ENCODE data around the gene CEP72. TPM values are rescaled to one million over a fixed set of nuclear protein-coding genes. Genes with fewer than 3 reads are reported as not detected.
"Not testable (repeated sequence)": the region's sequence is repeated elsewhere in the genome, so short reads cannot be mapped to it uniquely, and the experiment has no call there.

The CEP72 gene
- polyA plus RNA-seq, 4 donors, result 4.4 to 10.8 (median 9.0) TPM

DNA sequence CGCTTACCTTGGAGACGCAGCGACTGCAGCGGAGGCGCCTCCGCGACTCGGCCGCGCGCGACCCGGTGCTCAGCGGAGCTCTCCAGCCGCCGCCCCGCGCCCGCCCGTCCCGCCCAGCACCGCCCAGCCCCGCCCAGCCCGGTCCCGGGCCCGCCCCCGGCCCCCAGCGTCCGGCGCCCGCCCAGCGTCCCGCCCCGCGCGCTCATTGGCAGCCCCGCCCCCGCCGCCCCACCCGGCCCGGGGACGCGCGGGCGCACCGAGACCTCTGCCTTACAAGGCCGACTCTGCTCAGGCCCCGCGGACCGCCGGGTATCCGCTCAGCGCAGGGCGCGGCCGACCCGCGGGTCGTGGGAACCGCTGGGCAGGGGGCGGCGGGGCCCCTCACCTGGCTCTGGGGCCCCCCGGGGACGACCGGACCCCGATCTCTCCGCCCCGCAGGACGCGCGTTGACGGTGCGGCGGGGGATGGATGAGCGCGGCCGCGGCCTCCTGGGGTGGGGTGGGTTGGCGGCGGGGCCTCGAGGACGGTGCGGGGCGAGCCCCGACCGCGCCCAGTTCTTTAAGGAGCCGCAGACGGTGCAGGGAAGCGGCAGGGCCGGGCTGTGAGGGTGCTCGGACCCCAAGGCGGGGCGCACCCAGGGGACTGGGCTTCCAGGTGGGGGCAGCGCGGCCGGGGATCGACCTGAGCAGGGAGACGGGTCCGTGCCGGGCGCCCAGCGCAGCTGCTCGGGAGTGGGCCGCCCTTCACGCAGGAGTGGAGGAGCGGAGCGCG lies 81.3 kb downstream of the CEP72 start, which contains the start of gene TPPP:
Gene TPPP, minus strand, starts transcription at position 82 of the 771 bp plus-strand sequence. CDS start 15,292 bp downstream, outside the sequence.
- peak in 2 of 4 donors; percentile 46 to 71 for DNase-seq (ENCODE audit: low read depth in 4 of 4, low spot score in 3 of 4)

DNA sequence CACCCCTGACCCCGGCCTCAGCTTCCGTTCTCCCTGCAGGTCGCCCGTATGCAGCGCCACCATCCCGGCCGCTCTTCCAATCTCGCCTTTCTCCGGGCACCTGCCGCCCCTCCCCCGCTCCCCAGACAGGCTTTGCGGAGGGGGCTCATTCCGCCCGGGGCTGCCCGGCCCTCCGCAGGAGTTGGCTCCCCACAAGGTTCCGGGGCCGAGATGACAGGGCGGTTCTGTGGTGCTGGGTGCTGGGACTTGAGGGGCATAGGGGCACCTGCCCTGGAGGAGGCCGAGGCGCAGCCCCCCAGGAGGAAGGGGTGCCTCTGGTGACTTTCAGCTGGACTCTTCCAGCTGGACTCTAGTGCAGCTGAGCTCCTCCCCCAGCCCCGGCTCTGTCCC lies 81.9 kb downstream of the CEP72 start:
- not testable (repeated sequence) for DNase-seq (ENCODE audit: low read depth in 4 of 4, low spot score in 3 of 4)

DNA sequence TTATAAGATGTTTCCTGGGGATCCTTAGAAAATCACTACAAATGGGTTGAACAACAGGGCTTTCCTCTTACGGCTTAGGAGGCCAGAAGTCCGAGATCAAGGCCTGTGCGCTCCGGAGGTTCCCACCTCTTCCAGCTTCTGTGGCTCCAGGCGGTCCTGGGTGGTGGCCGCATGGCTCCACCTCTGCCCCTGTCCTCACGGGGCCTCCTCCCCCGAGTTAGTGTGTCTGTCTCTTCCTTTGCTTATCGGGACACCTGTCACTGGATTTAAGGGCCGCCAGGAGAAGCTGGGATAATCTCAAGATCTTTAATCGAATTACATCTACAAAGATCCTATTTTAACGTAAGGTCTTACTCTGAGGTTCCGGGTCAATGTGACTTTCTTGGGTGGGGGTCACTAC lies 83.3 kb downstream of the CEP72 start:
- DNase-seq (ENCODE audit: low read depth in 4 of 4, low spot score in 3 of 4), result not testable (repeated sequence)

- not testable (repeated sequence) for DNase-seq (ENCODE audit: low read depth in 4 of 4, low spot score in 3 of 4)
Observed at GRCh38 chr5:696191-696590, 84.1 kb downstream of the CEP72 start.

- DNase-seq (ENCODE audit: low read depth in 4 of 4, low spot score in 3 of 4), result not testable (repeated sequence)
Observed at GRCh38 chr5:696753-697702, 84.9 kb downstream of the CEP72 start.

Other genes with a start within 250 kb of the CEP72 start
- 10 to 100 TPM; 41.9 to 76.2 (median 52.6) TPM for gene EXOC3, start 169.2 kb upstream of the CEP72 start, polyA plus RNA-seq (ENCODE audit: insufficient read length in 4 of 4)
- gene SLC9A3, start 87.9 kb upstream of the CEP72 start, polyA plus RNA-seq (ENCODE audit: insufficient read length in 4 of 4), result 10 to 100 TPM in 3 of 4 donors, 1 to 10 TPM in 1; 2.6 to 49.7 (median 43.6) TPM
- gene TPPP, start 81.0 kb downstream of the CEP72 start, polyA plus RNA-seq (ENCODE audit: insufficient read length in 4 of 4), result 1 to 10 TPM in 3 of 4 donors, under 1 TPM in 1; 0.93 to 4.0 (median 3.6) TPM
- 1 to 10 TPM; 1.7 to 7.7 (median 4.0) TPM for gene ZDHHC11B, start 172.4 kb downstream of the CEP72 start, polyA plus RNA-seq (ENCODE audit: insufficient read length in 4 of 4)
- 10 to 100 TPM in 1 of 4 donors, 1 to 10 TPM in 3; 3.0 to 11.0 (median 6.2) TPM for gene ZDHHC11, start 238.6 kb downstream of the CEP72 start, polyA plus RNA-seq (ENCODE audit: insufficient read length in 4 of 4)

All from left renal pelvis (tissue), 4 donors.